H9 (cell line): ENCODE results near the gene TAGLN. TPM values are rescaled to one million over a fixed set of nuclear protein-coding genes. Genes with fewer than 3 reads are reported as not detected.

ENCODE experiments used
- DNase-seq: peaks from one replicate; pipeline ENCODE4 v3.0.0-alpha.2; 2017
- H2AFZ ChIP-seq: one replicate; pipeline ENCODE4 v1.6.1; 2013; ENCODE audit warnings: mild to moderate bottlenecking, low read length, control low read depth, moderate library complexity
- H2AK5ac ChIP-seq: 2 replicates; pipeline ENCODE4 v1.6.1; 2013; ENCODE audit warnings: low read length, control low read depth, mixed read lengths; ENCODE audit not compliant: insufficient read length
- H2BK120ac ChIP-seq: one replicate; pipeline ENCODE4 v1.6.1; 2013; ENCODE audit warnings: low read depth, mild to moderate bottlenecking, low read length, control low read depth, inconsistent platforms; ENCODE audit not compliant: poor library complexity, severe bottlenecking
- H2BK12ac ChIP-seq: 2 replicates; pipeline ENCODE4 v1.6.1; 2013; ENCODE audit warnings: low read length, control low read depth, mixed read lengths, low read depth; ENCODE audit not compliant: insufficient read length
- H2BK15ac ChIP-seq: 2 replicates; pipeline ENCODE4 v1.6.1; 2013; ENCODE audit warnings: low read depth, low read length, control low read depth
- H2BK20ac ChIP-seq: one replicate; pipeline ENCODE4 v1.6.1; 2013; ENCODE audit warnings: low read depth, mild to moderate bottlenecking, low read length, control low read depth, inconsistent platforms; ENCODE audit not compliant: poor library complexity, severe bottlenecking
- H2BK5ac ChIP-seq: 2 replicates; pipeline ENCODE4 v1.6.1; 2013; ENCODE audit warnings: low read length, control low read depth, mixed read lengths; ENCODE audit not compliant: insufficient read length
- H3K14ac ChIP-seq: 2 replicates; pipeline ENCODE4 v1.6.1; 2013; ENCODE audit warnings: low read length, control low read depth; ENCODE audit not compliant: insufficient read depth
- H3K18ac ChIP-seq: 2 replicates; pipeline ENCODE4 v1.6.1; 2013; ENCODE audit warnings: low read depth, mild to moderate bottlenecking, mixed read lengths, low read length, control low read depth; ENCODE audit not compliant: insufficient read length
- H3K23ac ChIP-seq: 2 replicates; pipeline ENCODE4 v1.6.1; 2013; ENCODE audit warnings: low read length, control low read depth, mixed read lengths, low read depth; ENCODE audit not compliant: insufficient read length
- H3K23me2 ChIP-seq: 2 replicates; pipeline ENCODE4 v1.6.1; 2013; ENCODE audit warnings: low read depth, mild to moderate bottlenecking, mixed read lengths, low read length, control low read depth; ENCODE audit not compliant: insufficient read length, poor library complexity, severe bottlenecking
- H3K27ac ChIP-seq: 2 replicates; pipeline ENCODE4 v1.5.1; 2013; ENCODE audit warnings: low read length, control low read depth, mixed read lengths, low read depth; ENCODE audit not compliant: insufficient read length
- H3K27me3 ChIP-seq: 2 replicates; pipeline ENCODE4 v1.6.1; 2013; ENCODE audit warnings: low read length, control low read depth, inconsistent platforms; ENCODE audit not compliant: insufficient read depth
- H3K4ac ChIP-seq: 2 replicates; pipeline ENCODE4 v1.6.1; 2013; ENCODE audit warnings: low read depth, mild to moderate bottlenecking, control low read depth, inconsistent platforms, low read length, moderate library complexity
- H3K4me1 ChIP-seq: 2 replicates; pipeline ENCODE4 v1.6.1; 2013; ENCODE audit warnings: low read length, control low read depth, inconsistent platforms; ENCODE audit not compliant: insufficient read depth
- H3K4me2 ChIP-seq: 2 replicates; pipeline ENCODE4 v1.6.1; 2013; ENCODE audit warnings: low read length, control low read depth, mixed read lengths; ENCODE audit not compliant: insufficient read length, insufficient read depth
- H3K56ac ChIP-seq: 2 replicates; pipeline ENCODE4 v1.6.1; 2013; ENCODE audit warnings: low read depth, mild to moderate bottlenecking, mixed read lengths, low read length, control low read depth; ENCODE audit not compliant: insufficient read length
- H3K79me1 ChIP-seq: 2 replicates; pipeline ENCODE4 v1.6.1; 2013; ENCODE audit warnings: low read depth, mild to moderate bottlenecking, moderate library complexity, low read length, control low read depth, inconsistent platforms; ENCODE audit not compliant: insufficient read depth, poor library complexity, severe bottlenecking
- H3K79me2 ChIP-seq: 2 replicates; pipeline ENCODE4 v1.6.1; 2013; ENCODE audit warnings: low read length, control low read depth, inconsistent platforms; ENCODE audit not compliant: insufficient read depth
- H3K9ac ChIP-seq: 2 replicates; pipeline ENCODE4 v1.6.1; 2013; ENCODE audit warnings: low read length, control low read depth, mixed read lengths; ENCODE audit not compliant: insufficient read length; ENCODE audit errors: extremely low read depth
- H3K9me3 ChIP-seq: one replicate; pipeline ENCODE4 v1.6.1; 2013; ENCODE audit warnings: low read depth, low read length, inconsistent platforms; ENCODE audit not compliant: control insufficient read depth
- H3T11ph ChIP-seq: one replicate; pipeline ENCODE4 v1.6.1; 2013; ENCODE audit warnings: mild to moderate bottlenecking, low read length, control low read depth, inconsistent platforms
- H4K20me1 ChIP-seq: one replicate; pipeline ENCODE4 v1.6.1; 2013; ENCODE audit not compliant: control insufficient read depth, insufficient read length, insufficient read depth
- H4K5ac ChIP-seq: 2 replicates; pipeline ENCODE4 v1.6.1; 2013; ENCODE audit warnings: low read depth, mild to moderate bottlenecking, mixed read lengths, low read length, control low read depth; ENCODE audit not compliant: insufficient read length
- H4K8ac ChIP-seq: replicated peaks from 2 replicates; pipeline ENCODE4 v1.6.1; 2013; ENCODE audit warnings: low read length, control low read depth, mixed read lengths, low read depth; ENCODE audit not compliant: insufficient read length
- H4K91ac ChIP-seq: 2 replicates; pipeline ENCODE4 v1.6.1; 2013; ENCODE audit warnings: low read depth, mild to moderate bottlenecking, moderate library complexity, mixed read lengths, low read length, control low read depth; ENCODE audit not compliant: insufficient read length
- H3K27ac Mint-ChIP-seq, 3 experiments: 2 replicates in 2 of 3; 3 replicates in 1 of 3; pipeline ENCODE4 v1.8.0; 2020 to 2021; ENCODE audit warnings: mixed read lengths in 3 of 3, mild to moderate bottlenecking in 1 of 3, moderate library complexity in 1 of 3
- H3K27me3 Mint-ChIP-seq: 2 replicates; pipeline ENCODE4 v1.8.0; 2021; ENCODE audit warnings: low read depth, mild to moderate bottlenecking, moderate library complexity, mixed read lengths
- H3K36me3 Mint-ChIP-seq, 3 experiments: 2 replicates in 2 of 3; 3 replicates in 1 of 3; pipeline ENCODE4 v1.8.0; 2020 to 2021; ENCODE audit warnings: low read depth in 3 of 3, mixed read lengths in 3 of 3; ENCODE audit not compliant: insufficient read depth in 1 of 3
- H3K4me1 Mint-ChIP-seq, 2 experiments: 2 replicates each; pipeline ENCODE4 v1.8.0; 2020; ENCODE audit warnings: mixed read lengths in 2 of 2
- H3K4me3 Mint-ChIP-seq, 2 experiments: 2 replicates in 1 of 2; 3 replicates in 1 of 2; pipeline ENCODE4 v1.8.0; 2020 to 2021; ENCODE audit warnings: mild to moderate bottlenecking in 2 of 2, mixed read lengths in 2 of 2, moderate library complexity in 1 of 2
- H3K9me3 Mint-ChIP-seq, 2 experiments: 2 replicates in 1 of 2; 3 replicates in 1 of 2; pipeline ENCODE4 v1.8.0; 2020; ENCODE audit warnings: mild to moderate bottlenecking in 2 of 2, mixed read lengths in 2 of 2, moderate library complexity in 1 of 2
- CTCF ChIP-seq: fragments of 200-600 bp; sonication (generic); conservative IDR thresholded peaks from 3 replicates; pipeline ENCODE4 v1.8.0; 2021; ENCODE audit warnings: antibody characterized with exemption, mild to moderate bottlenecking
- WGBS: extraction: QIAGEN DNeasy Blood & Tissue Kit; methylation state at CpG from one replicate; pipeline ENCODE4 v1.1.7; 2013; ENCODE audit warnings: missing lambda C conversion rate, low lambda C conversion rate, mixed read lengths; ENCODE audit not compliant: insufficient read length; ENCODE audit errors: extremely low coverage; 5-methylcytosine and 5-hydroxymethylcytosine counted together
- total RNA-seq: library from RNA; stranded (reverse); gene quantifications from 2 replicates; pipeline ENCODE4 v1.2.1, GENCODE V29; 2021

Gene TAGLN
- total RNA-seq, 1 experiment from 2014 or later: 176 TPM

GRCh38 chr11:117239295-117239694, 40.1 kb downstream of the TAGLN start:
- peak overlapping the region in 1 of 3 experiments; percentile 11; a peak in 1 of 7 replicates for H3K27ac Mint-ChIP-seq
- H3K4me1 Mint-ChIP-seq: peaks cover under 1 to 1% of the 10 kb centered on the region in 2 experiments; a peak in 2 of 4 replicates

More at GRCh38 chr11:117239295-117239694, 40.1 kb downstream of the TAGLN start:
- Histone ChIP-seq H3K27ac (no peak overlapping the region), H3K79me2 (no peaks in the 10 kb centered on the region), H2BK20ac (no peak overlapping the region), H3K18ac (no peak overlapping the region), H3K27me3 (no peaks in the 10 kb centered on the region), H4K5ac (no peak overlapping the region), H2BK5ac (no peak overlapping the region), H3T11ph (no peak overlapping the region), H3K23me2 (no peaks in the 10 kb centered on the region), H3K9me3 (no peaks in the 10 kb centered on the region), H2AK5ac (no peak overlapping the region), H3K4ac (no peak overlapping the region), H4K91ac (no peak overlapping the region), H3K23ac (no peak overlapping the region), H2BK15ac (no peak overlapping the region), H3K4me1 (no peaks in the 10 kb centered on the region), H4K20me1 (no peaks in the 10 kb centered on the region), H4K8ac (no peak overlapping the region), H3K56ac (no peak overlapping the region), H3K79me1 (no peaks in the 10 kb centered on the region), H2BK120ac (no peak overlapping the region), H2AFZ (no peak overlapping the region), H3K4me2 (no peak overlapping the region), H3K9ac (no peak overlapping the region), H3K14ac (no peak overlapping the region), H2BK12ac (no peak overlapping the region)
- no peak for TF ChIP-seq CTCF
- no peak for DNase-seq
- no peak overlapping the region for H3K4me3 Mint-ChIP-seq
- H3K36me3 Mint-ChIP-seq: peaks cover 9 to 39% (median 32%) of the 10 kb centered on the region in 3 experiments; a peak in 6 of 7 replicates
- WGBS: no CpG with 5 or more reads among the region's 6 CpGs
- no peaks in the 10 kb centered on the region for H3K27me3 Mint-ChIP-seq
- H3K9me3 Mint-ChIP-seq: no peaks in the 10 kb centered on the region
